Adrenal gland (tissue), 12 donors: ENCODE results near the gene HNRNPC. TPM values are rescaled to one million over a fixed set of nuclear protein-coding genes. Genes with fewer than 3 reads are reported as not detected.
A peak's percentile ranks its signal among the peaks of the same experiment; 100 is the strongest.

ENCODE experiments used
- DNase-seq, 7 donors: peaks; one replicate each; pipeline ENCODE4 v3.0.0-alpha.2; 2019 to 2020
- H3K27ac ChIP-seq, 5 donors: fragments of 200-600 bp; sonication (generic) in 4 of 5; 1 replicate in 3 of 5; 2 replicates in 2 of 5; pipeline versions ENCODE4 v1.5.1 to v1.8.0; 2016 to 2020; ENCODE audit warnings: mild to moderate bottlenecking in 1 of 5
- H3K27me3 ChIP-seq: fragments of 200-600 bp; 2 replicates; pipeline ENCODE4 v1.8.0; 2021
- H3K36me3 ChIP-seq, 2 donors: fragments of 200-600 bp; replicated peaks in 1 of 2; 1 replicate in 1 of 2; 2 replicates in 1 of 2; pipeline versions ENCODE4 v1.5.1 to v1.8.0; 2018 to 2022
- H3K4me1 ChIP-seq, 2 donors: fragments of 200-600 bp; replicated peaks in 1 of 2; 1 replicate in 1 of 2; 2 replicates in 1 of 2; pipeline versions ENCODE4 v1.5.1 to v1.8.0; 2018 to 2021
- H3K4me3 ChIP-seq, 4 donors: fragments of 200-600 bp; sonication (generic) in 3 of 4; one replicate each; pipeline ENCODE4 v1.5.1; 2016 to 2018
- H3K9me3 ChIP-seq, 3 donors: fragments of 200-600 bp; sonication (generic) in 1 of 3; replicated peaks in 1 of 3; 1 replicate in 2 of 3; 2 replicates in 1 of 3; pipeline versions ENCODE4 v1.5.1 to v1.8.0; 2016 to 2021
- CTCF ChIP-seq, 6 experiments: fragments of 450-650 bp in 4 of 6; fragments of 200-600 bp in 2 of 6; sonication (generic) in 1 of 6; IDR thresholded peaks; 1 replicate in 5 of 6; 2 replicates in 1 of 6; pipeline versions ENCODE4 v1.5.1 to v1.8.0; 2016 to 2021; ENCODE audit warnings: antibody characterized with exemption in 6 of 6, mild to moderate bottlenecking in 2 of 6, moderate library complexity in 1 of 6
- POLR2A ChIP-seq, 2 donors: fragments of 450-650 bp; IDR thresholded peaks; one replicate each; pipeline ENCODE4 v1.6.1; 2017; ENCODE audit warnings: antibody characterized with exemption in 2 of 2, mild to moderate bottlenecking in 2 of 2, moderate library complexity in 1 of 2
- WGBS, 4 donors: extraction: QIAGEN DNeasy Blood & Tissue Kit in 2 of 4; methylation state at CpG; one replicate each; pipeline versions ENCODE4 v1.1.5 to v1.1.7; 2013 to 2017; 5-methylcytosine and 5-hydroxymethylcytosine counted together
- intact Hi-C, 2 donors: fragments of 100-400 bp; cut with DNase I; formaldehyde crosslinking; loops; one replicate each; pipeline versions ENCODE4 v1.14.1 to v1.15.0; 2022 to 2023
- polyA plus RNA-seq, 3 donors: library from polyadenylated mRNA; stranded (reverse); fragments of 200-250 nt in 2 of 3; fragments of 350-450 nt in 1 of 3; fragmentation: Illumina TruSeq in 1 of 3; extraction: RNeasy Lipid Tissue Mini Kit (QIAGEN cat#74804) in 1 of 3; gene quantifications; one replicate each; pipeline ENCODE4 v1.2.3, GENCODE V29; 2013 to 2014
- total RNA-seq, 9 donors: library from RNA; depleted of rRNA in 4 of 9; stranded (reverse); fragments of >200 nt in 4 of 9; fragments of 120-200 nt in 1 of 9; fragmentation: NEBNext Ultra II Directional in 1 of 9; extraction: Animal tissue kit (Norgen Biotek cat#: 25700) in 1 of 9; gene quantifications; one replicate each; pipeline versions ENCODE4 v1.1.0 to v1.2.4, GENCODE V29; 2013 to 2023
- donor health status: healthy with polysubstance abuse.
- donor health status: Bipolar disorder and iron deficiency.
- donor health status: DM: yes; HTN: yes; CAD: no.
- donor health status: DM: no; HTN: no; CAD: no.
- donor health status: DM: no; HTN: no; CAD: no.
- donor health status: DM: yes; HTN: yes; CAD: no.

The HNRNPC gene
- total and polyA plus RNA-seq, 12 donors, result 399 to 905 (median 531) TPM

DNA sequence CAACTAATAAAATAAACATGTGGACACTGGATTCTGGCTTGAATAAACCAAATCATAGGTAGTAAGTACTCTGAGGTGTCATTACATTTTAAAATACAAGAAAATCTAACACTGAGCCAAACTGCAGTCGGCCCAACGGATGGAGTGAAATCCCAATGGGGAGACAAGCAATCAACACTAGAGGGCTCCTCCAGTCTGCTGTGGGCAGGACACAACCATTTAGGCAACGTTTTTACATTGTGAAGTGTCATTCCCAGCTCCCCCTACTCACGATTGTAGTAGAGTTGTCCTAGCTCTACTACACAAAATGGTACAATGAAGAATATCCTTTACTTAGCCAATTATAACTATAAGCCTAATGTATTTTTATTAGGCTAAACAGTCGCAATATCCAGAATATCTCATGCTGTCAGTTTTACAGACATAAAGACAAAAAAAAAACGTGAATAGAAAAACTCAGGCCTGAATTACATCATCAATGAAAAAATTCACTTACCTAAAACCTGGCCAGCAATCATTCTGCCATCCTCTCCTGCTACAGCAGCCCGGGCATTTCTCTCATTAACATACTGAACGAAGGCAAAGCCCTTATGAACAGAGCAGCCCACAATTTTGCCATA, 35.7 kb downstream of the HNRNPC start:
- no peaks in the 10 kb centered on the region for H3K9me3 ChIP-seq
- peaks cover 0 to 57% of the 10 kb centered on the region in 2 donors for H3K36me3 ChIP-seq
- WGBS, 4 donors, result 44 to 54% (median 45%) methylated on average over 8 of the region's 8 CpGs
- H3K27ac ChIP-seq, result peak overlapping the region in 2 of 5 donors; percentile 2 to 10
- intact Hi-C loops, result no loop called here
- DNase-seq, result no peak
- TF ChIP-seq CTCF (IDR thresholded peaks at IDR 0.05), result peak in 5 of 6 experiments; percentile 12 to 40 (median 28)
- TF ChIP-seq POLR2A (IDR thresholded peaks at IDR 0.05), result no peak
- no peaks in the 10 kb centered on the region for H3K27me3 ChIP-seq
- peaks cover 7 to 76% of the 10 kb centered on the region in 2 donors for H3K4me1 ChIP-seq
- H3K4me3 ChIP-seq, result no peak overlapping the region

- DNase-seq, result no peak
- H3K27ac ChIP-seq, result peak overlapping the region in 3 of 5 donors; percentile 10 to 22 (median 17)
- H3K4me3 ChIP-seq, result peak overlapping the region in 1 of 4 donors; percentile 1
- peaks cover 7 to 65% of the 10 kb centered on the region in 2 donors for H3K4me1 ChIP-seq
- intact Hi-C loops, result no loop called here
- peaks cover 0 to 80% of the 10 kb centered on the region in 2 donors for H3K36me3 ChIP-seq
- no peaks in the 10 kb centered on the region for H3K9me3 ChIP-seq
- TF ChIP-seq POLR2A (IDR thresholded peaks at IDR 0.05) (no peak), CTCF (IDR thresholded peaks at IDR 0.05) (no peak)
- no peaks in the 10 kb centered on the region for H3K27me3 ChIP-seq
- 57 to 76% (median 64%) methylated on average over 14 of the region's 14 CpGs for WGBS, 4 donors
These were observed 38.1 kb downstream of the HNRNPC start for GRCh38 chr14:21231020-21231652.

GRCh38 chr14:21229821-21230220, 39.4 kb downstream of the HNRNPC start:
- peaks cover 0 to 93% of the 10 kb centered on the region in 2 donors for H3K36me3 ChIP-seq
- intact Hi-C loops, result no loop called here
- WGBS, 4 donors, result 58 to 70% (median 64%) methylated on average over 5 of the region's 5 CpGs

More at GRCh38 chr14:21229821-21230220, 39.4 kb downstream of the HNRNPC start:
- Histone ChIP-seq H3K4me1 (peaks cover 4 to 55% of the 10 kb centered on the region in 2 donors), H3K4me3 (no peak overlapping the region), H3K27ac (no peak overlapping the region), H3K27me3 (no peaks in the 10 kb centered on the region), H3K9me3 (no peaks in the 10 kb centered on the region)
- DNase-seq, result no peak
- no peak for TF ChIP-seq CTCF (IDR thresholded peaks at IDR 0.05)
